GM12878 (cell line): ENCODE results near the gene MUC20. TPM values are rescaled to one million over a fixed set of nuclear protein-coding genes. Genes with fewer than 3 reads are reported as not detected.

Experiments used
- ATAC-seq: fragments of 200-7000 bp; cut with Tn5 transposase; 3 replicates; pipeline ENCODE4 v1.9.1; 2020; ENCODE audit warnings: mild to moderate bottlenecking, moderate library complexity
- BruUV-seq: library from RNA; stranded (reverse); fragments of 400-500 nt; replicated peaks from 2 replicates; lab custom pipeline; 2021; lab: Mats Ljungman, UMichigan
- CTCF ChIA-PET: fragments of 300-600 bp; sonication (Branson Sonifier 250); formaldehyde crosslinking; extraction: SDS; loops from one replicate; lab custom pipeline; 2021; ENCODE audit warnings: inconsistent platforms; lab: Yijun Ruan, JAX
- POLR2A ChIA-PET: fragments of 350-600 bp; formaldehyde crosslinking; extraction: SDS; loops from one replicate; lab custom pipeline; 2021; ENCODE audit warnings: inconsistent platforms; lab: Charles Lee
- RAD21 ChIA-PET: fragments of 300-600 bp; sonication (Branson Sonifier 250); formaldehyde crosslinking; loops from one replicate; lab custom pipeline; 2023; ENCODE audit warnings: antibody characterized with exemption; ENCODE audit not compliant: unreplicated experiment; lab: Charles Lee
- SMC1A ChIA-PET: fragments of 300-600 bp; sonication (Branson Sonifier 250); formaldehyde crosslinking; loops from one replicate; lab custom pipeline; 2023; ENCODE audit not compliant: unreplicated experiment, uncharacterized antibody; lab: Charles Lee
- DNase-seq: peaks from one replicate; pipeline ENCODE4 v3.0.0-alpha.2; 2011; ENCODE audit warnings: low read depth, low spot score
- FAIRE-seq: peaks from 3 replicates; lab custom pipeline; 2011; peaks lifted over from hg19 to GRCh38; lab: Jason Lieb, UNC
- H2AFZ ChIP-seq: 2 replicates; pipeline ENCODE4 v1.6.0; 2011; ENCODE audit warnings: low read depth, low read length, control low read depth; ENCODE audit not compliant: control insufficient read depth
- H3K27ac ChIP-seq: 2 replicates; pipeline ENCODE4 v1.5.1; 2011; ENCODE audit warnings: control low read depth; ENCODE audit not compliant: control insufficient read depth, insufficient read depth
- H3K27me3 ChIP-seq, 2 experiments: replicated peaks in 1 of 2; 2 replicates each; pipeline versions ENCODE4 v1.6.0 to v1.6.1; 2011; ENCODE audit warnings: low read length in 1 of 2; ENCODE audit not compliant: control insufficient read depth in 2 of 2, insufficient read depth in 2 of 2
- H3K36me3 ChIP-seq, 2 experiments: 2 replicates each; pipeline ENCODE4 v1.5.1; 2011; ENCODE audit warnings: low read length in 1 of 2; ENCODE audit not compliant: control insufficient read depth in 2 of 2, insufficient read depth in 2 of 2
- H3K4me1 ChIP-seq: 2 replicates; pipeline ENCODE4 v1.6.1; 2011; ENCODE audit warnings: mild to moderate bottlenecking, low read length, moderate library complexity, mixed read lengths; ENCODE audit not compliant: control insufficient read depth, insufficient read depth
- H3K4me2 ChIP-seq: 2 replicates; pipeline ENCODE4 v1.6.0; 2011; ENCODE audit warnings: control low read depth; ENCODE audit not compliant: control insufficient read depth, insufficient read depth
- H3K4me3 ChIP-seq: fragments of 200-600 bp; sonication (generic); 2 replicates; pipeline ENCODE4 v1.5.1; 2016
- H3K79me2 ChIP-seq: 2 replicates; pipeline ENCODE4 v1.6.0; 2011; ENCODE audit warnings: low read length; ENCODE audit not compliant: control insufficient read depth, insufficient read depth
- H3K9ac ChIP-seq: 2 replicates; pipeline ENCODE4 v1.8.0; 2011; ENCODE audit warnings: low read length, control low read depth, mixed read lengths; ENCODE audit not compliant: control insufficient read depth, insufficient read depth
- H3K9me3 ChIP-seq: replicated peaks from 3 replicates; pipeline ENCODE4 v1.5.1; 2011; ENCODE audit warnings: mild to moderate bottlenecking, low read length; ENCODE audit not compliant: control insufficient read depth, insufficient read depth
- H4K20me1 ChIP-seq: 2 replicates; pipeline ENCODE4 v1.6.0; 2011; ENCODE audit not compliant: control insufficient read depth, insufficient read depth
- CHD2 ChIP-seq: IDR thresholded peaks from 2 replicates; pipeline ENCODE4 v1.6.1; 2011; ENCODE audit warnings: low read depth, low read length, improper control_type of control experiment, borderline replicate concordance
- DPF2 ChIP-seq: fragments of 450-650 bp; IDR thresholded peaks from 2 replicates; pipeline ENCODE4 v1.6.1; 2017; ENCODE audit warnings: mild to moderate bottlenecking
- E2F4 ChIP-seq: IDR thresholded peaks from 2 replicates; pipeline ENCODE4 v1.6.1; 2012; ENCODE audit warnings: low read depth, low read length, improper control_type of control experiment
- HCFC1 ChIP-seq: fragments of 150-350 bp; IDR thresholded peaks from 2 replicates; pipeline ENCODE4 v1.6.1; 2014; ENCODE audit warnings: low read length
- IKZF2 ChIP-seq, 2 experiments: fragments of 450-650 bp; IDR thresholded peaks; 2 replicates each; pipeline ENCODE4 v1.6.1; 2017; ENCODE audit warnings: mild to moderate bottlenecking in 2 of 2, moderate library complexity in 2 of 2
- NR2F1 ChIP-seq: fragments of 450-650 bp; conservative IDR thresholded peaks from 2 replicates; pipeline ENCODE4 v1.6.1; 2017; ENCODE audit warnings: mild to moderate bottlenecking
- SREBF1 ChIP-seq: IDR thresholded peaks from 2 replicates; pipeline ENCODE4 v1.6.1; 2012; ENCODE audit warnings: mild to moderate bottlenecking, low read length
- SRF ChIP-seq, 2 experiments: IDR thresholded peaks; 2 replicates each; pipeline ENCODE4 v1.6.1; 2011; ENCODE audit warnings: low read depth in 2 of 2, low read length in 2 of 2, mild to moderate bottlenecking in 1 of 2, moderate library complexity in 1 of 2
- SUPT20H ChIP-seq: IDR thresholded peaks from 2 replicates; pipeline ENCODE4 v1.6.1; 2011; ENCODE audit warnings: low read depth, mild to moderate bottlenecking, low read length, moderate library complexity, borderline replicate concordance; ENCODE audit not compliant: control insufficient read depth
- USF2 ChIP-seq: IDR thresholded peaks from 2 replicates; pipeline ENCODE4 v1.6.1; 2011; ENCODE audit warnings: low read depth, low read length, improper control_type of control experiment, borderline replicate concordance
- ZSCAN29 ChIP-seq: fragments of 450-650 bp; IDR thresholded peaks from 2 replicates; pipeline ENCODE4 v1.6.1; 2017; ENCODE audit warnings: mild to moderate bottlenecking, moderate library complexity
- WGBS: methylation state at CpG from one replicate; pipeline ENCODE4 v1.1.6; 2016; ENCODE audit warnings: low lambda C conversion rate; ENCODE audit not compliant: insufficient replicate concordance, insufficient coverage; ENCODE audit errors: missing lambda C conversion rate; 5-methylcytosine and 5-hydroxymethylcytosine counted together
- in situ Hi-C: fragments of 300-500 bp; cut with MboI; formaldehyde crosslinking; loops from 9 replicates; pipeline ENCODE4 v1.14.3; 2018; ENCODE audit warnings: mixed read lengths
- intact Hi-C: fragments of 100-400 bp; cut with micrococcal nuclease; formaldehyde crosslinking; loops from one replicate; pipeline ENCODE4 v1.14.2; 2022; ENCODE audit not compliant: unreplicated experiment
- polyA plus RNA-seq, 11 experiments: library from polyadenylated mRNA; depleted of rRNA in 4 of 11; unstranded in 6 of 11; stranded (reverse) in 5 of 11; fragments of >200 nt; fragmentation: Nextera tagmentation in 4 of 11; fragmentation: Illumina TruSeq in 1 of 11; extraction: Ambion mirVana in 4 of 11; extraction: Trizol in 1 of 11; gene quantifications; 1 replicate in 1 of 11; 2 replicates in 10 of 11; pipeline versions ENCODE4 v1.2.1 to v1.2.3, GENCODE V29; 2011 to 2016; ENCODE audit warnings: inconsistent platforms in 2 of 11, missing spikeins in 2 of 11, low read depth in 1 of 11
- total RNA-seq, 4 experiments: library from RNA; depleted of rRNA in 3 of 4; stranded (reverse); fragments of >200 nt in 3 of 4; fragmentation: Illumina TruSeq in 1 of 4; extraction: Trizol in 1 of 4; gene quantifications; 2 replicates each; pipeline versions ENCODE4 v1.2.1 to v1.2.3, GENCODE V29; 2013 to 2021
- TF ChIP-seq, protein P1 (sequence below): fragments of 450-650 bp; IDR thresholded peaks from 2 replicates; pipeline ENCODE4 v1.6.1; 2017; ENCODE audit warnings: mild to moderate bottlenecking, low read depth, inconsistent platforms; ENCODE audit not compliant: poor library complexity, severe bottlenecking
- TF ChIP-seq, protein P2 (sequence below): IDR thresholded peaks from 2 replicates; pipeline ENCODE4 v1.6.1; 2012; ENCODE audit warnings: low read depth, low read length, improper control_type of control experiment
- TF ChIP-seq, protein P3 (sequence below): fragments of 450-650 bp; IDR thresholded peaks from 2 replicates; pipeline ENCODE4 v1.6.1; 2014; ENCODE audit warnings: mild to moderate bottlenecking
- TF ChIP-seq, protein P4 (sequence below): fragments of 450-650 bp; formaldehyde crosslinking; IDR thresholded peaks from 2 replicates; pipeline ENCODE4 v1.5.0; 2022; ENCODE audit warnings: mild to moderate bottlenecking, missing genetic modification characterization

The MUC20 gene
- total and polyA plus RNA-seq, 10 of the 15 experiments (the other 5 are each of a cell fraction or from before 2014, with no cell fraction given): 0.04 to 0.46 (median 0.17) TPM; not detected in 3

DNA sequence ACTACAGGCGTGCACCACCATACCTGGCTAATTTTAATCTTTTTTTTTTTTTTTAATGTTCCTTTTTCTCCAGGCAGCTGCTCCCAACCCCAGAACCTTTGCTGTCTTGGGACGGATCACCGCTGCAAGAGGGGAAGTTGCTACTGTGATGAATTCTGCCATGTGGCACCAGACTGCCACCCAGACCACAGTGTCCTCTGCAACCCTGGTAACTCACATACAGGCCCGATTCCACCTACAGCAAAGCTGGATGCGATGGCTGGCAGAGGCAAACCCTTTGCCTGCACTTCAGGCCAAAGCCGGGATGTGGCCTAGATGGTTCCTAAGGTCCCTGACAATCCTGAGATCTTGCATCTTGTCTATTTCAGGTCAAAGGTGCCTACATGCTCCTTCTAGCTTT is 12.7 kb upstream of the MUC20 start:
- no peak overlapping the region for H3K4me2 ChIP-seq
- ChIA-PET CTCF (interaction anchor here (0.6 to 1.4 kb wide), 3 partner anchors 127 to 194 kb away, joined by 3 read pairs; no protein-coding TSS in a partner anchor), POLR2A (no interaction called here), RAD21 (no interaction called here), SMC1A (no interaction called here)
- no peaks in the 10 kb centered on the region for H4K20me1 ChIP-seq
- 0 out of 2 replicates have a peak, but pooled peaks cover 4% of the 10 kb centered on the region for H3K4me1 ChIP-seq
- no peak overlapping the region for H3K9ac ChIP-seq
- intact Hi-C loops: no loop called here
- 71% methylated on average over 6 of the region's 6 CpGs for WGBS
- H3K79me2 ChIP-seq: no peaks in the 10 kb centered on the region
- no peak overlapping the region for H3K4me3 ChIP-seq
- BruUV-seq: no TSS peak
- no peak for DNase-seq
- no peak for FAIRE-seq
- no peaks in the 10 kb centered on the region for H3K9me3 ChIP-seq
- ATAC-seq: no peak
- H2AFZ ChIP-seq: no peak overlapping the region
- no peaks in the 10 kb centered on the region for H3K36me3 ChIP-seq
- H3K27me3 ChIP-seq: no peaks in the 10 kb centered on the region
- no peak overlapping the region for H3K27ac ChIP-seq
- in situ Hi-C loops: no loop called here
- no peak for TF ChIP-seq HCFC1
- TF ChIP-seq CHD2: no peak
- TF ChIP-seq SRF (IDR thresholded peaks at IDR 0.05; ENCODE audit: low read depth in 2 of 2, low read length in 2 of 2): no peak
- TF ChIP-seq SUPT20H: no peak
- no peak for TF ChIP-seq USF2
- TF ChIP-seq, protein P1, sequence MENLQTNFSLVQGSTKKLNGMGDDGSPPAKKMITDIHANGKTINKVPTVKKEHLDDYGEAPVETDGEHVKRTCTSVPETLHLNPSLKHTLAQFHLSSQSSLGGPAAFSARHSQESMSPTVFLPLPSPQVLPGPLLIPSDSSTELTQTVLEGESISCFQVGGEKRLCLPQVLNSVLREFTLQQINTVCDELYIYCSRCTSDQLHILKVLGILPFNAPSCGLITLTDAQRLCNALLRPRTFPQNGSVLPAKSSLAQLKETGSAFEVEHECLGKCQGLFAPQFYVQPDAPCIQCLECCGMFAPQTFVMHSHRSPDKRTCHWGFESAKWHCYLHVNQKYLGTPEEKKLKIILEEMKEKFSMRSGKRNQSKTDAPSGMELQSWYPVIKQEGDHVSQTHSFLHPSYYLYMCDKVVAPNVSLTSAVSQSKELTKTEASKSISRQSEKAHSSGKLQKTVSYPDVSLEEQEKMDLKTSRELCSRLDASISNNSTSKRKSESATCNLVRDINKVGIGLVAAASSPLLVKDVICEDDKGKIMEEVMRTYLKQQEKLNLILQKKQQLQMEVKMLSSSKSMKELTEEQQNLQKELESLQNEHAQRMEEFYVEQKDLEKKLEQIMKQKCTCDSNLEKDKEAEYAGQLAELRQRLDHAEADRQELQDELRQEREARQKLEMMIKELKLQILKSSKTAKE: no peak
- no peak for TF ChIP-seq NR2F1
- no peak for TF ChIP-seq SREBF1
- no peak for TF ChIP-seq DPF2
- TF ChIP-seq, protein P2, sequence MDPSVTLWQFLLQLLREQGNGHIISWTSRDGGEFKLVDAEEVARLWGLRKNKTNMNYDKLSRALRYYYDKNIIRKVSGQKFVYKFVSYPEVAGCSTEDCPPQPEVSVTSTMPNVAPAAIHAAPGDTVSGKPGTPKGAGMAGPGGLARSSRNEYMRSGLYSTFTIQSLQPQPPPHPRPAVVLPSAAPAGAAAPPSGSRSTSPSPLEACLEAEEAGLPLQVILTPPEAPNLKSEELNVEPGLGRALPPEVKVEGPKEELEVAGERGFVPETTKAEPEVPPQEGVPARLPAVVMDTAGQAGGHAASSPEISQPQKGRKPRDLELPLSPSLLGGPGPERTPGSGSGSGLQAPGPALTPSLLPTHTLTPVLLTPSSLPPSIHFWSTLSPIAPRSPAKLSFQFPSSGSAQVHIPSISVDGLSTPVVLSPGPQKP: no peak
- no peak for TF ChIP-seq IKZF2 (IDR thresholded peaks at IDR 0.05)
- TF ChIP-seq, protein P3, sequence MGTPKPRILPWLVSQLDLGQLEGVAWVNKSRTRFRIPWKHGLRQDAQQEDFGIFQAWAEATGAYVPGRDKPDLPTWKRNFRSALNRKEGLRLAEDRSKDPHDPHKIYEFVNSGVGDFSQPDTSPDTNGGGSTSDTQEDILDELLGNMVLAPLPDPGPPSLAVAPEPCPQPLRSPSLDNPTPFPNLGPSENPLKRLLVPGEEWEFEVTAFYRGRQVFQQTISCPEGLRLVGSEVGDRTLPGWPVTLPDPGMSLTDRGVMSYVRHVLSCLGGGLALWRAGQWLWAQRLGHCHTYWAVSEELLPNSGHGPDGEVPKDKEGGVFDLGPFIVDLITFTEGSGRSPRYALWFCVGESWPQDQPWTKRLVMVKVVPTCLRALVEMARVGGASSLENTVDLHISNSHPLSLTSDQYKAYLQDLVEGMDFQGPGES: no peak
- no peak for TF ChIP-seq ZSCAN29
- TF ChIP-seq, protein P4, sequence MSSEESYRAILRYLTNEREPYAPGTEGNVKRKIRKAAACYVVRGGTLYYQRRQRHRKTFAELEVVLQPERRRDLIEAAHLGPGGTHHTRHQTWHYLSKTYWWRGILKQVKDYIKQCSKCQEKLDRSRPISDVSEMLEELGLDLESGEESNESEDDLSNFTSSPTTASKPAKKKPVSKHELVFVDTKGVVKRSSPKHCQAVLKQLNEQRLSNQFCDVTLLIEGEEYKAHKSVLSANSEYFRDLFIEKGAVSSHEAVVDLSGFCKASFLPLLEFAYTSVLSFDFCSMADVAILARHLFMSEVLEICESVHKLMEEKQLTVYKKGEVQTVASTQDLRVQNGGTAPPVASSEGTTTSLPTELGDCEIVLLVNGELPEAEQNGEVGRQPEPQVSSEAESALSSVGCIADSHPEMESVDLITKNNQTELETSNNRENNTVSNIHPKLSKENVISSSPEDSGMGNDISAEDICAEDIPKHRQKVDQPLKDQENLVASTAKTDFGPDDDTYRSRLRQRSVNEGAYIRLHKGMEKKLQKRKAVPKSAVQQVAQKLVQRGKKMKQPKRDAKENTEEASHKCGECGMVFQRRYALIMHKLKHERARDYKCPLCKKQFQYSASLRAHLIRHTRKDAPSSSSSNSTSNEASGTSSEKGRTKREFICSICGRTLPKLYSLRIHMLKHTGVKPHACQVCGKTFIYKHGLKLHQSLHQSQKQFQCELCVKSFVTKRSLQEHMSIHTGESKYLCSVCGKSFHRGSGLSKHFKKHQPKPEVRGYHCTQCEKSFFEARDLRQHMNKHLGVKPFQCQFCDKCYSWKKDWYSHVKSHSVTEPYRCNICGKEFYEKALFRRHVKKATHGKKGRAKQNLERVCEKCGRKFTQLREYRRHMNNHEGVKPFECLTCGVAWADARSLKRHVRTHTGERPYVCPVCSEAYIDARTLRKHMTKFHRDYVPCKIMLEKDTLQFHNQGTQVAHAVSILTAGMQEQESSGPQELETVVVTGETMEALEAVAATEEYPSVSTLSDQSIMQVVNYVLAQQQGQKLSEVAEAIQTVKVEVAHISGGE (CRISPR knock-in tag): no peak
- no peak for TF ChIP-seq E2F4
